Measurements from ENCODE around the gene FRAS1. TPM values are rescaled to one million over a fixed set of nuclear protein-coding genes. Genes with fewer than 3 reads are reported as not detected.

FRAS1 gene
- total RNA-seq, 1 donor from 2014 or later, result 28.4 TPM

DNA sequence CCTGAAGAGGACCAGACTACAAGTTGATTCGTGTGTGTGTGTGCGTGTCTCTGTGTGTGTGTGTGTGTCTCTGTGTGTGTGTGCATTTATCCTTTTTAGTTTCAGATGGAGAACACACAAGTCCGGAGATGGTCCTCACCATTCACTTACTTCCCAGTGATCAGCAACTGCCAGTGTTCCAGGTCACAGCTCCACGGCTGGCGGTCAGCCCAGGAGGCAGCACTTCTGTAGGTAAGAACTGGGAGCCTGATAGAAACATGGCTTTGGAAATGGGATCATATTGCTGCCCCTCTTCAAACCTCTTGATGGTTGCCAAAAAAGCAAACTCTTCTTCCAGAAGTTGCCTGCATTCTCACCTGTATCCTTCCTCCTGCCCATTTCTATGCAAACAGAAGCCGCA lies 371.9 kb downstream of the FRAS1 start:
- DNase-seq (ENCODE audit: low read depth), result no peak
- no peak for TF ChIP-seq CTCF (IDR thresholded peaks at IDR 0.05; ENCODE audit: insufficient read depth, low read length, poor library complexity, severe bottlenecking)
- no peak overlapping the region for H3K4me3 ChIP-seq (ENCODE audit: low read depth, low read length)
- no peaks in the 10 kb centered on the region for H3K27me3 ChIP-seq (ENCODE audit: control insufficient read depth, insufficient read depth, low read length)
- no peaks in the 10 kb centered on the region for H3K36me3 ChIP-seq (ENCODE audit: control insufficient read depth, insufficient read depth, low read length)

DNA sequence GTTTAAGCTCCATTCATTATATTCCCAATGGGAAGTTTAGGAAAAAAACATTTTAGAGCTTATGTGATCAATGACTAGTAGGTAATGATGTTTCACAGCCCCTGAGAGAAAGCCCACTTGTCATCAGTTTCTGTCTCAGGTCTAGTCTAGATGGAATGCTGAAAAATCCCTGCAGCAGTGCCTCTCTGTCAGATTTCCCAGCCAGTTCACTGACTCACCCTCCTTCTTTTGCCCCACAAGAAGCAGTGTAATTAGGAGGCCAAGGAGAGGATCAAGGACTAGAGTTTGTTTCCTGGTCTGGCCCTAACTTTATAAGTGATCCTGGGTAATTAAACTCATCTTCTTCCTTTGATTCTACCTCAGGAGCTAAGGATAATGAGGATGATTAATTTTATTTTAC lies 375.8 kb downstream of the FRAS1 start:
- TF ChIP-seq CTCF (IDR thresholded peaks at IDR 0.05; ENCODE audit: insufficient read depth, low read length, poor library complexity, severe bottlenecking), result no peak
- H3K36me3 ChIP-seq (ENCODE audit: control insufficient read depth, insufficient read depth, low read length), result no peaks in the 10 kb centered on the region
- H3K4me3 ChIP-seq (ENCODE audit: low read depth, low read length), result no peak overlapping the region
- DNase-seq (ENCODE audit: low read depth), result peak; percentile 45
- H3K27me3 ChIP-seq (ENCODE audit: control insufficient read depth, insufficient read depth, low read length), result no peaks in the 10 kb centered on the region

DNA sequence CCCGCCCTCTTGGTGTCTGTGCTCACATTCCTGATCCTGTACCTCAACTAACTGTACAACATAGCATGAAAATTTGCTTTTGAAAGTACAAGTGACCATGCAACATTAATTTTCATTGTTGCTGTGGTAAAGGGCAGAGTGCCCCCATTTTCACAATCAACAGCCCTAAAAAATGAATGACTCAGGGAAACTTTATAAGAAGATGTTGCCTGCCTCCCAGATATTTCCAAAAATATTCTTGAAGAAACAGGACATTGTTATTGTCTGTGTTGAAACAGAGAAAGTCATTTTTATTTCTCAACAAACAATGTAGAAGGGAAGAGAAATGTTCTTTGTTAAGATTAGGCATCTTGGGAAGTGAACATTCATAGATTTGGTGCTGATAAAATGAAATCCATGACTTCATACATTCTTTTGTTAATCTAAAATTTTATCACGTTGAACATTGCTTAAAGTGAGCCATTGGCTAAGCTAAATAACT lies 380.5 kb downstream of the FRAS1 start:
- Histone ChIP-seq H3K36me3 (ENCODE audit: control insufficient read depth, insufficient read depth, low read length) (no peaks in the 10 kb centered on the region), H3K4me3 (ENCODE audit: low read depth, low read length) (no peak overlapping the region), H3K27me3 (ENCODE audit: control insufficient read depth, insufficient read depth, low read length) (no peaks in the 10 kb centered on the region)
- DNase-seq (ENCODE audit: low read depth), result no peak
- TF ChIP-seq CTCF (IDR thresholded peaks at IDR 0.05; ENCODE audit: insufficient read depth, low read length, poor library complexity, severe bottlenecking), result no peak

GRCh38 chr4:78439328-78439727 lies 382.2 kb downstream of the FRAS1 start:
- no peak for TF ChIP-seq CTCF (IDR thresholded peaks at IDR 0.05; ENCODE audit: insufficient read depth, low read length, poor library complexity, severe bottlenecking)
- H3K4me3 ChIP-seq (ENCODE audit: low read depth, low read length), result no peak overlapping the region
- DNase-seq (ENCODE audit: low read depth), result no peak
- H3K36me3 ChIP-seq (ENCODE audit: control insufficient read depth, insufficient read depth, low read length), result no peaks in the 10 kb centered on the region
- no peaks in the 10 kb centered on the region for H3K27me3 ChIP-seq (ENCODE audit: control insufficient read depth, insufficient read depth, low read length)

GRCh38 chr4:78441756-78442155 lies 384.6 kb downstream of the FRAS1 start:
- Histone ChIP-seq H3K4me3 (ENCODE audit: low read depth, low read length) (no peak overlapping the region), H3K36me3 (ENCODE audit: control insufficient read depth, insufficient read depth, low read length) (no peaks in the 10 kb centered on the region), H3K27me3 (ENCODE audit: control insufficient read depth, insufficient read depth, low read length) (no peaks in the 10 kb centered on the region)
- no peak for TF ChIP-seq CTCF (IDR thresholded peaks at IDR 0.05; ENCODE audit: insufficient read depth, low read length, poor library complexity, severe bottlenecking)
- no peak for DNase-seq (ENCODE audit: low read depth)

DNA sequence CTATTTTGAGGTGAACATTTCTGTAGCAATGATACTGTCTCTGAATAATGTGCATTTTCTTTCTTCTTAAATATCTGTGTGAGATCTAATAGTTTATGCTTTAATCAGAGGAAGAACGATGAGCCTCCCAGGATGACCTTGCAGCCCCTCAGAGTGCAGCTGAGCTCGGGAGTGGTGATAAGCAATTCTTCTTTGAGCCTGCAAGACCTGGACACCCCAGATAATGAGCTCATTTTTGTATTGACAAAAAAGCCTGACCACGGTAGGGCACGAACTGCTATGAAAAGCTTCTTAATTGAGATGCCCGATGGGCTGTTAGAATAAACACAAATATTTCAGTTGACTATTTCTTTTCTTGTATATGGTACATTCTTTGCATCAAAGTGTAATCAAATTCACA lies 389.5 kb downstream of the FRAS1 start:
- no peaks in the 10 kb centered on the region for H3K36me3 ChIP-seq (ENCODE audit: control insufficient read depth, insufficient read depth, low read length)
- no peak for DNase-seq (ENCODE audit: low read depth)
- no peaks in the 10 kb centered on the region for H3K27me3 ChIP-seq (ENCODE audit: control insufficient read depth, insufficient read depth, low read length)
- no peak for TF ChIP-seq CTCF (IDR thresholded peaks at IDR 0.05; ENCODE audit: insufficient read depth, low read length, poor library complexity, severe bottlenecking)
- no peak overlapping the region for H3K4me3 ChIP-seq (ENCODE audit: low read depth, low read length)
